ENCODE data around the gene ATP2A2. TPM values are rescaled to one million over a fixed set of nuclear protein-coding genes. Genes with fewer than 3 reads are reported as not detected.
A peak's percentile ranks its signal among the peaks of the same experiment; 100 is the strongest.

ATP2A2 gene
- total RNA-seq, 6 experiments from 2014 or later, result 95.6 to 155 (median 113) TPM

- H3K4me3 ChIP-seq, result peak overlapping the region; percentile 81 to 89 (median 84)
- no peaks in the 10 kb centered on the region for H3K9me3 ChIP-seq
- H3K27ac ChIP-seq, result peak overlapping the region; percentile 94 to 97 (median 97)
- no peak for TF ChIP-seq POLR2A (IDR thresholded peaks at IDR 0.05)
- no peak for TF ChIP-seq CTCF (IDR thresholded peaks at IDR 0.05)
- no peak for ATAC-seq
- DNase-seq, result no peak
- H3K36me3 ChIP-seq, result peaks cover 0 to 6% (median 0%) of the 10 kb centered on the region in 4 donors
- intact Hi-C loops (cut with DNase I), result loop anchor here in 1 of 2 donors (10.0 kb wide), 2 partner anchors 65 to 175 kb away; no protein-coding TSS in a partner anchor
- H3K4me1 ChIP-seq, result peaks cover 0 to 27% (median 11%) of the 10 kb centered on the region in 4 donors
- WGBS (ENCODE audit: insufficient coverage, low coverage, low lambda C conversion rate, missing lambda C conversion rate), result 40% methylated on average over 10 of the region's 14 CpGs
- no peaks in the 10 kb centered on the region for H3K27me3 ChIP-seq
Observed at GRCh38 chr12:110279566-110280375, 1.3 kb upstream of the ATP2A2 start.

- TF ChIP-seq CTCF (IDR thresholded peaks at IDR 0.05) (peak in 1 of 4 donors; percentile 4), POLR2A (IDR thresholded peaks at IDR 0.05) (no peak)
- Histone ChIP-seq H3K36me3 (peaks cover 0 to 6% (median 2%) of the 10 kb centered on the region in 4 donors), H3K9me3 (no peaks in the 10 kb centered on the region), H3K27me3 (no peaks in the 10 kb centered on the region), H3K4me1 (peaks cover 0 to 33% (median 12%) of the 10 kb centered on the region in 4 donors), H3K27ac (peak overlapping the region; percentile 94 to 97 (median 97)), H3K4me3 (peak overlapping the region; percentile 81 to 89 (median 84))
- under 1% methylated on average over 13 of the region's 18 CpGs for WGBS (ENCODE audit: insufficient coverage, low coverage, low lambda C conversion rate, missing lambda C conversion rate)
- intact Hi-C loops (cut with DNase I), result loop anchor here in 1 of 2 donors (10.0 kb wide), 2 partner anchors 64 to 176 kb away; no protein-coding TSS in a partner anchor
- ATAC-seq (peak; percentile 4 to 28 (median 16)), DNase-seq (peak in 1 of 3 donors; percentile 60)
Observed at GRCh38 chr12:110280392-110280778, 662 bp upstream of the ATP2A2 start.

- ATAC-seq (peak; percentile 30 to 47 (median 40)), DNase-seq (peak; percentile 57 to 69 (median 64))
- peak overlapping the region; percentile 73 to 89 (median 81) for H3K4me3 ChIP-seq
- no peaks in the 10 kb centered on the region for H3K27me3 ChIP-seq
- peaks cover 0 to 46% (median 17%) of the 10 kb centered on the region in 4 donors for H3K4me1 ChIP-seq
- no peaks in the 10 kb centered on the region for H3K9me3 ChIP-seq
- H3K36me3 ChIP-seq, result peaks cover 0 to 14% (median 3%) of the 10 kb centered on the region in 4 donors
- intact Hi-C loops (cut with DNase I), result loop anchor here in 1 of 2 donors (10.0 kb wide), 2 partner anchors 63 to 177 kb away; no protein-coding TSS in a partner anchor
- peak overlapping the region; percentile 95 to 97 (median 97) for H3K27ac ChIP-seq
- 0% methylated on average over 17 of the region's 82 CpGs for WGBS (ENCODE audit: insufficient coverage, low coverage, low lambda C conversion rate, missing lambda C conversion rate)
- TF ChIP-seq CTCF (IDR thresholded peaks at IDR 0.05) (no peak), POLR2A (IDR thresholded peaks at IDR 0.05) (no peak)
Observed at GRCh38 chr12:110281549-110282299, 677 bp downstream of the ATP2A2 start.

- TF ChIP-seq POLR2A (IDR thresholded peaks at IDR 0.05) (no peak), CTCF (IDR thresholded peaks at IDR 0.05) (no peak)
Observed at GRCh38 chr12:110282300-110282860, 1.3 kb downstream of the ATP2A2 start.

More at GRCh38 chr12:110282300-110282860, 1.3 kb downstream of the ATP2A2 start:
- WGBS (ENCODE audit: insufficient coverage, low coverage, low lambda C conversion rate, missing lambda C conversion rate), result 0% methylated on average over 8 of the region's 8 CpGs
- no peaks in the 10 kb centered on the region for H3K27me3 ChIP-seq
- intact Hi-C loops (cut with DNase I), result loop anchor here in 1 of 2 donors (10.0 kb wide), 2 partner anchors 62 to 178 kb away; no protein-coding TSS in a partner anchor
- H3K4me1 ChIP-seq, result peaks cover 0 to 51% (median 20%) of the 10 kb centered on the region in 4 donors
- H3K36me3 ChIP-seq, result peaks cover 0 to 14% (median 3%) of the 10 kb centered on the region in 4 donors
- H3K27ac ChIP-seq, result peak overlapping the region; percentile 95 to 97 (median 97)
- DNase-seq (no peak), ATAC-seq (peak; percentile 8 to 25 (median 18))
- no peaks in the 10 kb centered on the region for H3K9me3 ChIP-seq
- H3K4me3 ChIP-seq, result peak overlapping the region; percentile 73 to 89 (median 81)

Measured in right lobe of liver (tissue), 6 donors.